Caco-2 (cell line): ENCODE measurements around the gene RCSD1. TPM values are rescaled to one million over a fixed set of nuclear protein-coding genes. Genes with fewer than 3 reads are reported as not detected.

Source experiments
- BruUV-seq: library from RNA; stranded (reverse); fragments of 400-500 nt; replicated peaks from 2 replicates; lab custom pipeline; 2021; lab: Mats Ljungman, UMichigan
- CTCF ChIA-PET: fragments of 300-600 bp; sonication (Branson Sonifier 250); formaldehyde crosslinking; loops from one replicate; lab custom pipeline; 2022; ENCODE audit warnings: antibody characterized with exemption; lab: Charles Lee
- POLR2A ChIA-PET: fragments of 300-600 bp; sonication (Branson Sonifier 250); formaldehyde crosslinking; loops from one replicate; lab custom pipeline; 2022; ENCODE audit warnings: antibody characterized with exemption; lab: Charles Lee
- DNase-seq, 2 experiments: peaks; one replicate each; pipeline versions ENCODE4 v3.0.0 to v3.0.0-alpha.2; 2020 to 2022
- H3K27me3 ChIP-seq: replicated peaks from 2 replicates; pipeline ENCODE4 v1.6.0; 2011; ENCODE audit warnings: low read length; ENCODE audit not compliant: control insufficient read depth, insufficient read depth
- H3K36me3 ChIP-seq: 2 replicates; pipeline ENCODE4 v1.5.1; 2011; ENCODE audit warnings: low read length; ENCODE audit not compliant: control insufficient read depth, insufficient read depth
- H3K4me1 ChIP-seq: fragments of 250-450 bp; sonication (Bioruptor Pico); 2 replicates; pipeline ENCODE4 v1.5.1; 2020; ENCODE audit warnings: mild to moderate bottlenecking
- H3K4me3 ChIP-seq: 2 replicates; pipeline ENCODE4 v1.5.1; 2011; ENCODE audit warnings: low read depth, mild to moderate bottlenecking, control low read depth, low read length
- H3K9me3 ChIP-seq: fragments of 250-450 bp; sonication (Bioruptor Pico); 2 replicates; pipeline ENCODE4 v1.5.1; 2020; ENCODE audit warnings: mild to moderate bottlenecking, moderate library complexity
- H3K27ac Mint-ChIP-seq: one replicate; pipeline ENCODE4 v1.8.0; 2022; ENCODE audit warnings: mixed read lengths; ENCODE audit not compliant: unreplicated experiment
- H3K27me3 Mint-ChIP-seq: one replicate; pipeline ENCODE4 v1.8.0; 2022; ENCODE audit warnings: mixed read lengths; ENCODE audit not compliant: insufficient read depth, unreplicated experiment
- H3K36me3 Mint-ChIP-seq: one replicate; pipeline ENCODE4 v1.8.0; 2022; ENCODE audit warnings: mild to moderate bottlenecking, mixed read lengths; ENCODE audit not compliant: insufficient read depth, unreplicated experiment
- H3K4me1 Mint-ChIP-seq: one replicate; pipeline ENCODE4 v1.8.0; 2022; ENCODE audit warnings: low read depth, mixed read lengths; ENCODE audit not compliant: unreplicated experiment
- H3K4me3 Mint-ChIP-seq: one replicate; pipeline ENCODE4 v1.8.0; 2022; ENCODE audit warnings: mild to moderate bottlenecking, moderate library complexity, mixed read lengths; ENCODE audit not compliant: unreplicated experiment
- H3K9me3 Mint-ChIP-seq: one replicate; pipeline ENCODE4 v1.8.0; 2022; ENCODE audit warnings: mixed read lengths; ENCODE audit not compliant: unreplicated experiment
- CTCF ChIP-seq, 2 experiments: fragments of 200-600 bp in 1 of 2; IDR thresholded peaks; 1 replicate in 1 of 2; 2 replicates in 1 of 2; pipeline versions ENCODE4 v1.5.1 to v1.8.0; 2011 to 2022; ENCODE audit warnings: antibody characterized with exemption in 1 of 2, control low read depth in 1 of 2, inconsistent platforms in 1 of 2, low read depth in 1 of 2, low read length in 1 of 2, mild to moderate bottlenecking in 1 of 2, moderate library complexity in 1 of 2; ENCODE audit not compliant: insufficient read depth in 1 of 2, severe bottlenecking in 1 of 2, unreplicated experiment in 1 of 2
- intact Hi-C: fragments of 100-400 bp; cut with micrococcal nuclease; formaldehyde crosslinking; loops from one replicate; pipeline ENCODE4 v1.10.0; 2022; ENCODE audit not compliant: unreplicated experiment
- total RNA-seq: library from RNA; stranded (reverse); gene quantifications from 2 replicates; pipeline ENCODE4 v1.2.3, GENCODE V29; 2022

RCSD1 gene
- total RNA-seq, 1 experiment from 2014 or later, result not detected

- H3K4me3 ChIP-seq, result no peak overlapping the region
- H3K9me3 ChIP-seq, result no peaks in the 10 kb centered on the region
- no peak overlapping the region for H3K27ac Mint-ChIP-seq
- H3K36me3 Mint-ChIP-seq, result no peaks in the 10 kb centered on the region
- no peaks in the 10 kb centered on the region for H3K4me1 ChIP-seq
- no peaks in the 10 kb centered on the region for H3K27me3 ChIP-seq
- no peaks in the 10 kb centered on the region for H3K9me3 Mint-ChIP-seq
- BruUV-seq, result no TSS peak
- no peaks in the 10 kb centered on the region for H3K27me3 Mint-ChIP-seq
- intact Hi-C loops, result no loop called here
- no peak for DNase-seq
- no peak for TF ChIP-seq CTCF (IDR thresholded peaks at IDR 0.05; ENCODE audit: insufficient read depth in 1 of 2, low read depth in 1 of 2, low read length in 1 of 2, severe bottlenecking in 1 of 2, unreplicated experiment in 1 of 2)
- CTCF ChIA-PET, result no interaction called here
- peaks cover 6% of the 10 kb centered on the region for H3K4me1 Mint-ChIP-seq
- no peak overlapping the region for H3K4me3 Mint-ChIP-seq
- POLR2A ChIA-PET, result no interaction called here
- no peaks in the 10 kb centered on the region for H3K36me3 ChIP-seq
These were observed 39.4 kb downstream of the RCSD1 start for GRCh38 chr1:167669209-167670124.

GRCh38 chr1:167670563-167670962 lies 40.5 kb downstream of the RCSD1 start:
- H3K4me3 ChIP-seq, result no peak overlapping the region
- H3K9me3 ChIP-seq, result no peaks in the 10 kb centered on the region
- Mint-ChIP-seq H3K36me3 (no peaks in the 10 kb centered on the region), H3K4me1 (peaks cover 6% of the 10 kb centered on the region), H3K9me3 (no peaks in the 10 kb centered on the region), H3K27ac (no peak overlapping the region), H3K27me3 (no peaks in the 10 kb centered on the region), H3K4me3 (no peak overlapping the region)
- no peaks in the 10 kb centered on the region for H3K36me3 ChIP-seq
- H3K27me3 ChIP-seq, result no peaks in the 10 kb centered on the region
- DNase-seq, result no peak
- no TSS peak for BruUV-seq
- ChIA-PET POLR2A (no interaction called here), CTCF (no interaction called here)
- TF ChIP-seq CTCF (IDR thresholded peaks at IDR 0.05; ENCODE audit: insufficient read depth in 1 of 2, low read depth in 1 of 2, low read length in 1 of 2, severe bottlenecking in 1 of 2, unreplicated experiment in 1 of 2), result no peak
- H3K4me1 ChIP-seq, result no peaks in the 10 kb centered on the region
- intact Hi-C loops, result no loop called here

- no peaks in the 10 kb centered on the region for H3K36me3 Mint-ChIP-seq
These were observed 41.9 kb downstream of the RCSD1 start for GRCh38 chr1:167671727-167672511.

More at GRCh38 chr1:167671727-167672511, 41.9 kb downstream of the RCSD1 start:
- ChIA-PET POLR2A (no interaction called here), CTCF (no interaction called here)
- H3K9me3 Mint-ChIP-seq, result no peaks in the 10 kb centered on the region
- no peaks in the 10 kb centered on the region for H3K27me3 Mint-ChIP-seq
- H3K4me3 Mint-ChIP-seq, result no peak overlapping the region
- Histone ChIP-seq H3K27me3 (no peaks in the 10 kb centered on the region), H3K4me1 (no peaks in the 10 kb centered on the region), H3K36me3 (no peaks in the 10 kb centered on the region), H3K9me3 (no peaks in the 10 kb centered on the region), H3K4me3 (no peak overlapping the region)
- DNase-seq, result no peak
- H3K27ac Mint-ChIP-seq, result no peak overlapping the region
- no TSS peak for BruUV-seq
- H3K4me1 Mint-ChIP-seq, result peaks cover 6% of the 10 kb centered on the region
- no peak for TF ChIP-seq CTCF (IDR thresholded peaks at IDR 0.05; ENCODE audit: insufficient read depth in 1 of 2, low read depth in 1 of 2, low read length in 1 of 2, severe bottlenecking in 1 of 2, unreplicated experiment in 1 of 2)
- intact Hi-C loops, result no loop called here
